GM19455 (cell line): ENCODE measurements around the gene ZNF526.
A peak's percentile ranks its signal among the peaks of the same experiment; 100 is the strongest.

Experiments
- ATAC-seq: cut with Tn5 transposase; IDR thresholded peaks from one replicate; pipeline ENCODE4 v1.9.1; 2021; ENCODE audit not compliant: unreplicated experiment

The ZNF526 gene

DNA sequence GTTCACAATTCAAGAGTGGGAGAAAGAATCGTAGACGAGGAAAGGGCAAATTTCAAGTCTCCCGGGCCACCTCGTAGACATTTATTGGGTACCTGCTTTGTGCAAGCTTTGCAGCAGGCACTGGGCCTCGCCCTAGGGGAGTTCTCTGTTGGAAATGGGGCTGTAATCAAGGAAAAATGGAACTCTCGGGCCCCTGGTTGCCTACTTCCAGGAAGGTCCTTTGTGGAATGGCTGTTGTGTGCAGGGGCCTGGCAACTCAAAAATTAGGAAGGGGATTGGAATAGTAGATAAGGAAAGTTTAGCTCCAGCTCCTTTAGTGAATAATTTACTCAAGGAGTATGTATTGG lies 612 bp downstream of the ZNF526 start:
- ATAC-seq = no peak

GRCh38 chr19:42224940-42225717 lies 5.0 kb downstream of the ZNF526 start:
- no peak for ATAC-seq

DNA sequence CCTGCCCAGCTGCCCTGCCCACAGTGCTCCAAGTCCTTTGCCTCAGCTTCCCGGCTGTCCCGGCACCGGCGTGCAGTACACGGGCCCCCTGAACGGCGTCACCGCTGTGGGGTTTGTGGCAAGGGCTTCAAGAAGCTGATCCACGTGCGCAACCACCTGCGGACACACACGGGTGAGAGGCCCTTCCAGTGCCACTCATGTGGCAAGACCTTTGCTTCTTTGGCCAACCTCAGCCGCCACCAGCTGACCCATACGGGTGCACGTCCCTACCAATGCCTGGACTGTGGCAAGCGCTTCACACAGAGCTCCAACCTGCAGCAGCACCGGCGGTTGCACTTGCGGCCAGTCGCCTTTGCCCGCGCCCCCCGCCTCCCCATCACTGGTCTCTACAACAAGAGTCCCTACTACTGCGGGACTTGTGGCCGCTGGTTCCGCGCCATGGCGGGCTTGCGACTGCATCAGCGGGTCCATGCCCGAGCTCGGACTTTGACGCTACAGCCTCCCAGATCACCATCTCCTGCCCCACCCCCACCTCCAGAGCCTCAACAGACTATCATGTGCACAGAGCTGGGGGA lies 5.7 kb downstream of the ZNF526 start:
- ATAC-seq = no peak

GRCh38 chr19:42226886-42227285 lies 6.8 kb downstream of the ZNF526 start:
- no peak for ATAC-seq

- ATAC-seq = no peak
Measured at GRCh38 chr19:42228641-42229040, 8.5 kb downstream of the ZNF526 start.

DNA sequence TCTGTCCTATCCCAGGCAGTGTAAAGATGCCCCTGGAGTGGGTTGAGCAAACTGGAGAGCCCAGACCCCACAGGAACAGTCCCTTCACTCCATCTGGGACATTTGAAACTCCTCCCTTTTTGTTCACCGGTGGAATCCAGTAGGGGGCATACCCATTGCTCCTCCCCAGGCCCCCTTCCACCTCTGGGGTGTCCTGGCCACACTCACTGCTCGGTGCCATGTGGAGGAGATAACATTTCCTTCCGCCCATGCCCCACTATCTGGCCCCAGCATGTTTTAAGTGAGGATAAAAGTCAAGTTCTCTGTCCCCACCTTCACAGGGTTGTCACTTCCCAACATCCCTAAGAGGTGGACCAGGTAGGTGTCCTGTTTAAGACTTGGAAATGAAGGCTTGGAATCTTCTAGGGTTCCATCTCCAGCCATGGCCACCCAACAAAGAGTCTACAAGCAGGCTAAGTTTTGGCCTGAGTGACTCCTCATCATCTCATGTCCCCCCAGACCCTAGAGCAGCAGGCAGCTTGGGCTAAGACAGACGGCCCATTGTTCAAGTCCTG lies 9.3 kb downstream of the ZNF526 start:
- ATAC-seq = no peak

DNA sequence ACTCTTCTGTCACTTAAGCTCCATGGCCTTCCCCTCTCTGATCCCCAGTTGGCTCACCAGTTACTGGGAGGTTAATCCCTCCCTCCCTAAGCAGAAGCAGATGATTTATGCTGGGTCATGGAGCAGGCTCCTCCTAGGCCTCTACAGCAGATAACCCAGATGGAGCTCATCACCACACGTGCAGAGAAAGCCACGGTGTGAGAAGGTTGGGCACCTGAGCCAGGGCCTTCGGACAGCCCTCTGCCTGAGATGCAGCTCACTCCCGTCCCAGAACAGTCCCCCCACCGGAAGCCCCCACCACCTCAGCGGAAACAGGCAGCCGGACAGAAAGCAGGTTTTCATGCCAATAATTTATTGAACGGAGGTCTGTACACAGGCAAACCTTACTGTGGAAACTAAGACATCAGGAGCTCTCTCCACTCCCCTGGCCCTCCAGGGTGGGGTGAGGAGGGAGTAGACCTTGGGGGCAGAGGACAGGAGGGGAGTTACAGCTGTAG lies 9.8 kb downstream of the ZNF526 start:
- no peak for ATAC-seq

GRCh38 chr19:42230571-42230970 lies 10.5 kb downstream of the ZNF526 start:
- ATAC-seq = no peak

- no peak for ATAC-seq
Measured at GRCh38 chr19:42232435-42232834, 12.3 kb downstream of the ZNF526 start.

DNA sequence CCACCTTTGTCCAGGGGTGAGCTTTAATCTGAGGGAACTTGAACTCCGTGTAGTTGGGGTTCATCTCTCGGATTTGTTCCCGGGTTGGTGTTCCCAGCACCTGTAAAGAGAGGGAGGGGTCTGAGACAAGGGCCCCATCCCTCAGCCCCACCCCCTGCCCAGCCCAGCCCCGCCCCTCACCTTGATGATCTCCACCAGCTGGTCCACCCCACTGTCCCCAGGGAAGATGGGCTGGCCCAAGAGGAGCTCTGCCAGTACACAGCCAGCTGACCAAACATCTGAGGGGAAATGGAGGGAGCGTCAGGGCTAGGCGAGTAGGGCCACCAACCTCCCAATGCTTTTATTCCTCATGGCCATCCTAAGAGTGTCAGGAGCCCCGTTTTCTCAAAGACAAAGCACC lies 13.0 kb downstream of the ZNF526 start:
- ATAC-seq = no peak

DNA sequence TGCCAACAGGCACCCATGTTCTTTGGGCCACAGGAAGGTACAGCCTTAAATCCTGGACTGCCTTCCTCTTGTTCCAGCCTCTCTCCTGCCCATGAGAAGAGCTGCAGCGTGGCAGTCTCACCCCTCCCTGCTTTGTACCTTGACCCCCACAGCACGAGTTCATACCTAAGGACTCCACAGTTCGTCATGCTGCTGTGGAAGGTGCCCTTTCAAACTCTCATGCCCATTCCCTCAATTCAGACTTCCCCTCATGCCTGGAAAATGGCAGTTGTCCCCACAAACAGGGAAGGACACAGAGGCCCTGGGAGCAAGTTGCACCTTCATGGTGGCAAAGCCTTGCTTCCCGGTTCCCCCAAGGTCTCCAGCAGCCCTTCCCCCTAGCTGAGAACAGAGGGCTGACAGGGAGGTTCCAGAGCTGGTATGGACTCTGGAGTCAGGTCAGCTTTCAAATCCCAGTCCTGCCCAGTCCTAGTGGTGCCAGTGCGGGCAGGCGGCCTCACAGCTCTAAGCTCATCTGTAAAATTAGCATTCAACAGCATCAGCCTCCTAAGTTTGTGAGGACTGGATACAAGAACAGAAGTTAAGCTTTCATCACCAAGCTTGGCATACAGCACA lies 13.7 kb downstream of the ZNF526 start:
- no peak for ATAC-seq

- no peak for ATAC-seq
Measured at GRCh38 chr19:42234364-42234763, 14.3 kb downstream of the ZNF526 start.

GRCh38 chr19:42235181-42235580 lies 15.1 kb downstream of the ZNF526 start:
- no peak for ATAC-seq

DNA sequence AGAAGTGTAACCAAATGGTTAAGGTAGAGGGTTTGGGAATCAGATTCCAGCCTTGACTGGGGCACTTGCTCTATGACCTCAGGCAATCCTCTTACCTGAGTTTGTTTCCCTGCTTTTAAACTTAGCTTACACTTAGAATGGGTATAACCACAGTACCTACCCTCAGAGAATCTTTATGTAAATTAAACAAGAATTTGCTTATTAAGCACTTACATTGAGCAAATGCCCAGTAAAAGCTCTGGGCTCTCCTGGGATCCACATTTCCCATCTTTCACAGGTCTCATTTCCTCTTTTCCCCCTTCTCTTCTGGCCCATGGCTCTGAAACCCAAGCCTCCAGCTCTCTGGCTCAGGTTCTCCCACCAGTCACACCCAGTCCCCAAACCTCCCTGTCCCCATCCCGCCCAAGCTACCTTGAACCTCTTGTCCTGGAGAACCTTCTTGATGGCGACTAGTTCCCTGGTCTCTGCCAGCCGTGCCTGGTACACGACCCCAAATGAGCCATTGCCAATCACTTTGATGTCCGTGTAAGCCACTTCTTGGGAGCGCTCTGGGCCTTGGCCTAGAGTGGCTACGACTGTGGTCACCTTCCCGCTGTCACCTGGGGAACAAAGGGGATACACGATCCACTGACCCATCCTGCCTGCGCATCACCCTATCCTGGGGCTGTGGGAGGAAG lies 19.6 kb downstream of the ZNF526 start:
- no peak for ATAC-seq

- ATAC-seq = no peak
Measured at GRCh38 chr19:42241279-42241678, 21.2 kb downstream of the ZNF526 start.

GRCh38 chr19:42242069-42242511 lies 22.0 kb downstream of the ZNF526 start:
- ATAC-seq = peak; percentile 2

DNA sequence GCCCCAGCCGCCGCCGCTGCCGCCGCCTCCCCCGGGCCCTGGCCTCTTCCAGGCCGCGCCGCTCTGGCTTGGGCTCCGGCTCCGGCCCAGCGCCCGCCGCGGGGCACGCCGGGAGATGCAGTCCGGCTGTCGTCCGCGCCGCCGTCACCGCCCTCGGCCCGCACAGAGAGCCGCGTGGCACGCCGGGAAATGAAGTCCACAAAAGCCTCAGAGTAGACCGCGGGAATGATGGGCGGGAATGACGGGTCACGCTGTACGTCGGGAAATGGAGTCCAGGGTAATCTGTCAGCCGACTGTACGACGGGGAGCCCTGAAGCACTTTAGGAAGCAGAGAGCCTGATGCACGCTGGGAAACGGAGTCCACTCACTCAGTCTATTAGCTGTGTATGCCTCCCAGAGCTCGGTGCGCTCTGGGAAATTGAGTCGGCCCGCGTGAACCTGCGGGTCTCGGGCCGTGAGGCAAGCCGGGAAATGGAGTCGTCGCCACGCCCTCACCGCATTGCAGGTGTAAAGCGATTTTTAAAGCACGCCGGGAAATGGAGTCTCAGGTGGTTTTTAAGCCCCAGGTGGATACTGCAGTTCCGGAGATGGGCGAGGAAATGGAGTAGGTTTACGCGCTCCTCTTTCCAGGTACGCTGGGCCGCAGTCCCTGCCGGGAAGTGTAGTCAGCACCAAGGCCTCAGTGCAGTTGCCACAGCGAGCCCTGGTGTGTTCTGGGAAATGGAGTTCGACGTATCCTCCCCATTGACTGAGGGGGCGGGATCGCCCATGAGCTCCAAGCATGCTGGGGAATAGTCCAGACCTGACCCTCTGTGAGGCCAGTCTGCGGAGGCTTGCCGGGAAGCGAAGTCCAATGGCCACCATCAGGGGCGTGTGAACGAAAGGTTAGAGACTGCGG lies 22.6 kb downstream of the ZNF526 start, which contains the start of gene GSK3A:
TSS of gene GSK3A (minus strand) at position 91 of the 898 bp plus-strand sequence. CDS start 137 bp downstream, outside the sequence.
- ATAC-seq = peak; percentile 64

GRCh38 chr19:42244347-42245220 lies 24.5 kb downstream of the ZNF526 start:
- ATAC-seq = peak; percentile 38

GRCh38 chr19:42245231-42245630 lies 25.1 kb downstream of the ZNF526 start:
- ATAC-seq = no peak
